Suprapubic skin (tissue), 3 donors: ENCODE measurements around the gene DSCAM.

ENCODE experiments used
- POLR2A ChIP-seq, 2 donors: fragments of 450-650 bp; IDR thresholded peaks; one replicate each; pipeline ENCODE4 v1.6.1; 2017; ENCODE audit warnings: antibody characterized with exemption in 2 of 2, mild to moderate bottlenecking in 2 of 2, moderate library complexity in 2 of 2
- TF ChIP-seq, protein P1 (sequence below), 2 donors: fragments of 200-600 bp in 1 of 2; fragments of 450-650 bp in 1 of 2; sonication (generic) in 1 of 2; IDR thresholded peaks; one replicate each; pipeline ENCODE4 v1.5.1; 2016 to 2019; ENCODE audit warnings: antibody characterized with exemption in 2 of 2, mild to moderate bottlenecking in 1 of 2, moderate library complexity in 1 of 2

DNA sequence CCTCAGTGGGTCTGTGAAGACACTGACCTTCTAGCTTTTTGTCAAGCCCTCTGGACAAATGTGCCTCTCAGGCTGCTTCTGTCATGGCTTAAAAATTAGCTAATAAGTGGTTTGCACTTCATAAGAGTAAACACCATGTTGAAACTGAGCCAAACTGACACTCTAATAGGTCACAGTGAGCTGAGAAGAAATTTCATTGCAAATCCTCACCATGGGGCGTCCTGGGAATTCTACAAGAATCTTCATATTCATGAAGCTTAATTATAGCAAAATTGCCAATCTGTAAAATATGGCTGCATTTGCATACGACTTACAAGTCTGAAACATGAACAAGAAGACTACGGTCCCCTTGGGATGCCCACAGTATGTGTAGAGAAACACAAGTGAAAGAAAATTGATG is 188.6 kb downstream of the DSCAM start:
- TF ChIP-seq, protein P1, sequence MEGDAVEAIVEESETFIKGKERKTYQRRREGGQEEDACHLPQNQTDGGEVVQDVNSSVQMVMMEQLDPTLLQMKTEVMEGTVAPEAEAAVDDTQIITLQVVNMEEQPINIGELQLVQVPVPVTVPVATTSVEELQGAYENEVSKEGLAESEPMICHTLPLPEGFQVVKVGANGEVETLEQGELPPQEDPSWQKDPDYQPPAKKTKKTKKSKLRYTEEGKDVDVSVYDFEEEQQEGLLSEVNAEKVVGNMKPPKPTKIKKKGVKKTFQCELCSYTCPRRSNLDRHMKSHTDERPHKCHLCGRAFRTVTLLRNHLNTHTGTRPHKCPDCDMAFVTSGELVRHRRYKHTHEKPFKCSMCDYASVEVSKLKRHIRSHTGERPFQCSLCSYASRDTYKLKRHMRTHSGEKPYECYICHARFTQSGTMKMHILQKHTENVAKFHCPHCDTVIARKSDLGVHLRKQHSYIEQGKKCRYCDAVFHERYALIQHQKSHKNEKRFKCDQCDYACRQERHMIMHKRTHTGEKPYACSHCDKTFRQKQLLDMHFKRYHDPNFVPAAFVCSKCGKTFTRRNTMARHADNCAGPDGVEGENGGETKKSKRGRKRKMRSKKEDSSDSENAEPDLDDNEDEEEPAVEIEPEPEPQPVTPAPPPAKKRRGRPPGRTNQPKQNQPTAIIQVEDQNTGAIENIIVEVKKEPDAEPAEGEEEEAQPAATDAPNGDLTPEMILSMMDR (IDR thresholded peaks at IDR 0.05): no peak
- TF ChIP-seq POLR2A (IDR thresholded peaks at IDR 0.05): no peak
